ENCODE measurements around the gene TCP11. TPM values are rescaled to one million over a fixed set of nuclear protein-coding genes. Genes with fewer than 3 reads are reported as not detected.

The TCP11 gene
- total and polyA plus RNA-seq, 2 of the 13 experiments (the other 11 are each of a cell fraction or from before 2014, with no cell fraction given) = 0.04 TPM; not detected in 1

- no peak for FAIRE-seq
- Histone ChIP-seq H2AFZ (ENCODE audit: low read length) (no peak overlapping the region), H3K4me1 (ENCODE audit: insufficient read depth, low read length) (no peaks in the 10 kb centered on the region), H3K79me2 (ENCODE audit: insufficient read depth, low read length) (no peaks in the 10 kb centered on the region), H4K20me1 (ENCODE audit: insufficient read depth, low read length) (no peaks in the 10 kb centered on the region), H3K27me3 (ENCODE audit: control insufficient read depth in 1 of 2, insufficient read depth in 2 of 2, low read length in 2 of 2) (no peaks in the 10 kb centered on the region), H3K9ac (ENCODE audit: insufficient read depth, low read depth, low read length) (no peak overlapping the region), H3K36me3 (replicated peaks in 1 of 2; ENCODE audit: control insufficient read depth in 1 of 2, insufficient read depth in 2 of 2, low read length in 2 of 2) (peaks cover 5 to 10% of the 10 kb centered on the region in 2 experiments; a peak in 3 of 5 replicates), H3K27ac (ENCODE audit: extremely low read length, insufficient read depth, low read length) (no peak overlapping the region), H3K4me2 (ENCODE audit: low read depth, low read length) (no peak overlapping the region), H3K4me3 (replicated peaks in 1 of 3; ENCODE audit: insufficient read depth in 1 of 3, low read depth in 2 of 3, low read length in 3 of 3) (no peak overlapping the region), H3K9me3 (ENCODE audit: low read length) (no peaks in the 10 kb centered on the region)
- ATAC-seq = no peak
- BruUV-seq (replicated peaks) = no TSS peak
- intact Hi-C loops (cut with micrococcal nuclease; ENCODE audit: unreplicated experiment) (no loop called here), in situ Hi-C loops (cut with HindIII; ENCODE audit: extremely low pct_ligation_motif_present, low pct_unique_long_range_greater_than_20kb) (no loop called here)
- ChIA-PET POLR2A (no interaction called here), CTCF (ENCODE audit: low intra/inter-chr PET ratio, low total read pairs) (no interaction called here)
- WGBS (ENCODE audit: low lambda C conversion rate) = 100% methylated on average over 9 of the region's 10 CpGs
- TF ChIP-seq ZNF460 (CRISPR knock-in tag; IDR thresholded peaks at IDR 0.05; ENCODE audit: borderline replicate concordance) (no peak), ZNF547 (CRISPR knock-in tag; IDR thresholded peaks at IDR 0.05) (no peak), DNMT1 (CRISPR knock-in tag; IDR thresholded peaks at IDR 0.05) (no peak), ZNF367 (CRISPR knock-in tag; IDR thresholded peaks at IDR 0.05; ENCODE audit: borderline replicate concordance) (no peak), ETV6 (CRISPR knock-in tag; conservative IDR thresholded peaks at IDR 0.05) (no peak)
- DNase-seq (ENCODE audit: low spot score) = no peak
These were observed 67.9 kb downstream of the TCP11 start for GRCh38 chr6:35073211-35073610.

GRCh38 chr6:35072698-35073055 is 68.5 kb downstream of the TCP11 start:
- H3K9ac ChIP-seq (ENCODE audit: insufficient read depth, low read depth, low read length) = no peak overlapping the region
- no peaks in the 10 kb centered on the region for H3K4me1 ChIP-seq (ENCODE audit: insufficient read depth, low read length)
- no peaks in the 10 kb centered on the region for H3K27me3 ChIP-seq (ENCODE audit: control insufficient read depth in 1 of 2, insufficient read depth in 2 of 2, low read length in 2 of 2)
- no peak for FAIRE-seq
- in situ Hi-C loops (cut with HindIII; ENCODE audit: extremely low pct_ligation_motif_present, low pct_unique_long_range_greater_than_20kb) (no loop called here), intact Hi-C loops (cut with micrococcal nuclease; ENCODE audit: unreplicated experiment) (no loop called here)
- no peaks in the 10 kb centered on the region for H3K79me2 ChIP-seq (ENCODE audit: insufficient read depth, low read length)
- H3K9me3 ChIP-seq (ENCODE audit: low read length) = no peaks in the 10 kb centered on the region
- DNase-seq (ENCODE audit: low spot score) = no peak
- H3K27ac ChIP-seq (ENCODE audit: extremely low read length, insufficient read depth, low read length) = no peak overlapping the region
- no peak for ATAC-seq
- BruUV-seq (replicated peaks) = no TSS peak
- no peak overlapping the region for H3K4me2 ChIP-seq (ENCODE audit: low read depth, low read length)
- H2AFZ ChIP-seq (ENCODE audit: low read length) = no peak overlapping the region
- H4K20me1 ChIP-seq (ENCODE audit: insufficient read depth, low read length) = no peaks in the 10 kb centered on the region
- ChIA-PET POLR2A (no interaction called here), CTCF (ENCODE audit: low intra/inter-chr PET ratio, low total read pairs) (no interaction called here)
- H3K36me3 ChIP-seq (replicated peaks in 1 of 2; ENCODE audit: control insufficient read depth in 1 of 2, insufficient read depth in 2 of 2, low read length in 2 of 2) = peaks cover 6 to 7% of the 10 kb centered on the region in 2 experiments; a peak in 3 of 5 replicates
- TF ChIP-seq DMAP1 (CRISPR knock-in tag; IDR thresholded peaks at IDR 0.05) = no peak
- 95% methylated on average over 9 of the region's 9 CpGs for WGBS (ENCODE audit: low lambda C conversion rate)
- no peak overlapping the region for H3K4me3 ChIP-seq (replicated peaks in 1 of 3; ENCODE audit: insufficient read depth in 1 of 3, low read depth in 2 of 3, low read length in 3 of 3)

All from HepG2 (cell line).